ENCODE results near the gene ANKRD53. TPM values are rescaled to one million over a fixed set of nuclear protein-coding genes. Genes with fewer than 3 reads are reported as not detected.

ANKRD53 gene
- total RNA-seq, 1 donor from 2014 or later, result 11.7 TPM

Other genes starting within 250 kb of the ANKRD53 start
- gene ADD2, start 210.4 kb upstream of the ANKRD53 start, total RNA-seq (ENCODE audit: unreplicated experiment), result 373 TPM
- not detected for gene FIGLA, start 188.0 kb upstream of the ANKRD53 start, total RNA-seq (ENCODE audit: unreplicated experiment)
- gene CLEC4F, start 158.0 kb upstream of the ANKRD53 start, total RNA-seq (ENCODE audit: unreplicated experiment), result 0.66 TPM
- gene CD207, start 142.8 kb upstream of the ANKRD53 start, total RNA-seq (ENCODE audit: unreplicated experiment), result 0.51 TPM
- 3.6 TPM for gene VAX2, start 78.1 kb upstream of the ANKRD53 start, total RNA-seq (ENCODE audit: unreplicated experiment)
- not detected for gene ATP6V1B1, start 42.7 kb upstream of the ANKRD53 start, total RNA-seq (ENCODE audit: unreplicated experiment)
- gene TEX261, start 16.2 kb downstream of the ANKRD53 start, total RNA-seq (ENCODE audit: unreplicated experiment), result 43.0 TPM
- gene NAGK, start 90.0 kb downstream of the ANKRD53 start, total RNA-seq (ENCODE audit: unreplicated experiment), result 188 TPM
- 11.5 TPM for gene MCEE, start 151.6 kb downstream of the ANKRD53 start, total RNA-seq (ENCODE audit: unreplicated experiment)
- gene MPHOSPH10, start 152.0 kb downstream of the ANKRD53 start, total RNA-seq (ENCODE audit: unreplicated experiment), result 61.4 TPM
- 15.6 TPM for gene PAIP2B, start 248.5 kb downstream of the ANKRD53 start, total RNA-seq (ENCODE audit: unreplicated experiment)